GM18508 (cell line): ENCODE measurements around the gene ZBTB3.
A peak's percentile ranks its signal among the peaks of the same experiment; 100 is the strongest.
"Not testable (repeated sequence)": the region's sequence is repeated elsewhere in the genome, so short reads cannot be mapped to it uniquely, and the experiment has no call there.

Source experiments
- ATAC-seq: cut with Tn5 transposase; IDR thresholded peaks from one replicate; pipeline ENCODE4 v1.9.1; 2021; ENCODE audit warnings: moderate number of reproducible peaks; ENCODE audit not compliant: insufficient read depth, unreplicated experiment

The ZBTB3 gene

GRCh38 chr11:62757846-62758788 is 4.2 kb upstream of the ZBTB3 start:
- no peak for ATAC-seq

GRCh38 chr11:62755086-62755615 is 1.2 kb upstream of the ZBTB3 start:
- ATAC-seq, result no peak

GRCh38 chr11:62752994-62753735 is 795 bp downstream of the ZBTB3 start:
- no peak for ATAC-seq

- no peak for ATAC-seq
These were observed 1.7 kb downstream of the ZBTB3 start for GRCh38 chr11:62752177-62752785.

- not testable (repeated sequence) for ATAC-seq
These were observed 4.0 kb downstream of the ZBTB3 start for GRCh38 chr11:62749931-62750330.

- ATAC-seq, result no peak
These were observed 6.3 kb downstream of the ZBTB3 start for GRCh38 chr11:62747475-62748160.

GRCh38 chr11:62737196-62737595 is 16.8 kb downstream of the ZBTB3 start:
- ATAC-seq, result no peak

GRCh38 chr11:62732830-62733229 is 21.1 kb downstream of the ZBTB3 start:
- ATAC-seq, result no peak

- not testable (repeated sequence) for ATAC-seq
These were observed 23.9 kb downstream of the ZBTB3 start for GRCh38 chr11:62730076-62730475.

- ATAC-seq, result peak; percentile 12
These were observed 25.6 kb downstream of the ZBTB3 start, which contains the start of gene TTC9C for GRCh38 chr11:62728171-62728988. TTC9C (plus strand) TSS chr11:62728486; CDS start chr11:62728849, 363 bp downstream.

- ATAC-seq, result peak; percentile 37
These were observed 26.1 kb downstream of the ZBTB3 start for GRCh38 chr11:62727872-62728170.

GRCh38 chr11:62727165-62727871 is 26.6 kb downstream of the ZBTB3 start, which contains the start of gene HNRNPUL2:
HNRNPUL2 (minus strand) TSS chr11:62727457; CDS start chr11:62727156, 301 bp downstream.
- peak; percentile 39 for ATAC-seq

GRCh38 chr11:62726915-62727164 is 27.1 kb downstream of the ZBTB3 start:
- ATAC-seq, result no peak

GRCh38 chr11:62726156-62726914 is 27.6 kb downstream of the ZBTB3 start:
- ATAC-seq, result no peak

- no peak for ATAC-seq
These were observed 28.3 kb downstream of the ZBTB3 start for GRCh38 chr11:62725646-62726045.

- no peak for ATAC-seq
These were observed 29.8 kb downstream of the ZBTB3 start for GRCh38 chr11:62724171-62724570.

- no peak for ATAC-seq
These were observed 32.0 kb downstream of the ZBTB3 start for GRCh38 chr11:62721994-62722393.

GRCh38 chr11:62719302-62719978 is 34.5 kb downstream of the ZBTB3 start:
- ATAC-seq, result no peak
